NCI-H2171 treated with DMSO at 0.1 percent for 48 hours (cell line): ENCODE results near the gene AUTS2.

ENCODE experiments used
- DNase-seq: peaks from one replicate; lab custom pipeline; 2025; lab: John Stamatoyannopoulos, UW

AUTS2 gene

DNA sequence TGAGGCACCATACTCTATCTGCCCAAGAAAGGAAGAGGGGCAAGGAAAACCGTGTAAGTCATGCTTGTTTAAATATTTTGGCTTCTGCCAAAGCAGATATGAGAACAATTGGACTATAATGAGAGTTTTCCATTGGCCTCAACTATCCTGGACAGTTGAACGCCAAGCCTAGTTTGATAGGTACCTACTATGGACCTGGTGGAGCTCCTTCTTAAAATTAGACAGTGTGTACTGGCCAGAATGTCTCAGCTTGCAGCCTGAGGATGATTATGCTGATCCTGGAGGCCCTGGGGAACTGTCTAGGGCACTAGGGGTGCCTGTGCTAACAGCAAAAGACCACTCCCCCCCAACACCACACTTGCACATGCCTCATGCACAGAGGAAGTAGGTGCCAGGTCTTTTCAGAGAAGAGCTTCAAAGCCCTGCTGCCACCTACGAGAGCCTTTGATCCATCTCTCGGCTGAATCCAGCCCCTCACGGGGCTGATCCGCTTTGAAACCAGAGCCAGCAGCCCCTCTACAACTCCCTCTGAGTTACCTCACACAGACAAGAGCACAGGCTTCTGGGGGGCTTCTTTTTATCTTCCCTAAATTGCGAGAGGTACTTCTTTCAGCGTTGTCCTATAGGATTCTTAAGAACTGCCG lies 1059.8 kb downstream of the AUTS2 start:
- no peak for DNase-seq

DNA sequence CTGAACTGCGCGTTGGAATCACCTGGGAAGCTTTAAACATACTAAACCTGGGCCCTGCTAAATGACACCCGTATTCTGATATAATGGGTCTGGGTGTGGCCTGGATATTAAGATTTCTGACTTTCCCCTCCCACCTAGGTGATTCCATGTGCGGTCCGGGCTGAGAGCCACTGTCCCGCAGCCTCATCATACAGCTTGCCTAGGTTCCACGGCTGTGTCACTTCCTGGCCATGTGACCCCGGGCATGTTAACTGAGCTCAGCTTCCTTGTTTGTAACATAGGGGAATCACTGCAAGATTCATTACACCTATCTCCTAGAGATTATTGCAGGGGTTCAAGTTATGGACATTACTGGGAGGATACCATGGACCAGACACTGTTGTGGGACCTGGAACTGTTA lies 1061.0 kb downstream of the AUTS2 start:
- no peak for DNase-seq

GRCh38 chr7:70660154-70660818 lies 1062.0 kb downstream of the AUTS2 start:
- no peak for DNase-seq

DNA sequence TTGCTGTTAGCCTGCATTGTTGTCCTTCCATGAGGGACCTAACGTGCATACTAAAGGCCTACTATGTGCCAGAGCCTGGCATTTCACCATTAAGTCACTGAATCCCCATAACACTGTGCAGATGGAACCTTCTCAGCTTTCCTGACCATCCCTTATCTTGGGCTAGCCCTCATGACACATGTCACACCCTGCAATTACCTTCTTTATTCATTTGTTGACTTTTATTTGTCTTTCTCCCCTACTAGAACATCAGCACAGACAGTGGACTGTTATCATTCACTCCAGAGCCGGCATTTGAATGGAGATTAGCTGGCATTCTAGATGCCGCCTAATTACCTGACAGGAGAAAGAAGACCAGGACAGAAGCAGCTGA lies 1062.5 kb downstream of the AUTS2 start:
- no peak for DNase-seq

- DNase-seq = no peak
These were observed 1065.4 kb downstream of the AUTS2 start for GRCh38 chr7:70663680-70664079.

DNA sequence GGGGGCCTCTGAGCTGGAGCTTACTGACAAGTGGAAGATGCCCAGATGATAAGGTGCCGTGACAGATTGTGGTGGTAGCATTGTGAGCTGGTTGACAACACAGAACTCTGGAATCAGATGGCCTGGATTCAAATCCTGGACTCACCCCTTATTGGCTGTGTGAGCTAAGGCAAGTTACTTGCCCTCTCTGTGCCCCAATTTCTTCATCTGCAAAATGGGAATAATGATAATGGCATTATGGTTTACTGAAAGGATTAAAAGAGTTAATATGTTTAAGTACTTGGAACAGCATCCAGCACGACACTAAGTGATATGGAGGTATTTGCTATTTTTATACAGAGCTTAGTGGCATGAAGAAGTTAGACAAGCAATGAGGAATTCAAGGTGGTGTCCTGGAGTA lies 1067.7 kb downstream of the AUTS2 start:
- DNase-seq = no peak

DNA sequence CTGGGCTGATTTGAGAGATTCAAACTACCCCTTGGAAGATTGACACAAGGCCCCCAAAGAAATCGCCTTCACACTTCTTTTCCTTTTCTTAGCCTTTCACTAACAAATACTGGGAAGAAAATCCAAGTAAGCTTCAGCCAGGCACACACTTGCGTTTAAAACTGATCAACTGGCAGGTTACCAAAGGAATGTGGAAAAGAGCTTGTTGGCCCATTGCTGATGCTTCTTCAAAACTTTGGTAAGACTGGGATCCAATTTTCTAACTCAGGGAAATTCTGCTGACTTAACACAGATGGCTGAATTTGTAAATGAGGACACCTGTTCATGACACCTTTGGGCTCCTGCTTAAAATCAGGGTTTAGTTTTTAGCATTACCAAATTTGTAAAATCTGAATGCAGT lies 1069.1 kb downstream of the AUTS2 start:
- DNase-seq = no peak

GRCh38 chr7:70668606-70669358 lies 1070.5 kb downstream of the AUTS2 start:
- no peak for DNase-seq

DNA sequence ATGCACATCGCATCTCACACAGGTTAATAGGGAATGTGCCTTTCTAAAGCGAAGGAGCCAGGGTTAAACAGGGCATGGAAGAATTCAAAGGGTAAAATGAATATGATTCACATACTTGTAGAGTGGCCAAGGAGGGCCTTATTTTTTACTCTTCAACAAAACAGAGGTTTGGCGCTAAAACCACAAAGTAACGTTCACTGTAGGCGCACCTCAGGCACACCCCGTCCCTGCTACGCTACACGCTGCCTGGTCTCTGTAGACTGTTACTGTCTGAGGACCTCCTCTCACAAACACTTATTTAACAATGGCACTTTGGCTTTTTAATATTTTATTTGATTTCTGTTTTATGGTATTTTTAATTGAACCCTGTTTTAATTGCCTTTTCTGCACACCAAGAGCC lies 1071.6 kb downstream of the AUTS2 start:
- no peak for DNase-seq

DNA sequence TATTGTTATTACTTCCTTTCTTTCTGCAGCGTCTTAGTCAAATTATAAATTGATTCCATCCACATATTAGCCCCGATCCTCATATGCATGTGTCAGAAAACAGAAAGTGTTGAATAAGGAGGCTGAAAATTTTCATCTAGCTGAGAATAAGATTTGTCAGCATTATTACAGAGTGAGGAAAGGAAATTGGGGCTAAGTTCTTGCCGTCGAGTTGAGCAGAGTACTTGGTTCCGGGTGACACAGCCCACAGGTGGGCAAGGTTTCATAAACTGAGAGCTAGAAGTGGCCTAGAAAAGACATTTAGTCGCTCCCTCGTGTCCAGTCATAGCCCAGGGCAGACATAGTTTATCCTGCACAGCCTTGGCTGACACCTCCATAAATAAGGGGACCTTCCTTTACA lies 1072.0 kb downstream of the AUTS2 start:
- DNase-seq = no peak

- DNase-seq = peak; percentile 90
These were observed 1075.7 kb downstream of the AUTS2 start for GRCh38 chr7:70673778-70674570.

- no peak for DNase-seq
These were observed 1076.3 kb downstream of the AUTS2 start for GRCh38 chr7:70674571-70675010.

DNA sequence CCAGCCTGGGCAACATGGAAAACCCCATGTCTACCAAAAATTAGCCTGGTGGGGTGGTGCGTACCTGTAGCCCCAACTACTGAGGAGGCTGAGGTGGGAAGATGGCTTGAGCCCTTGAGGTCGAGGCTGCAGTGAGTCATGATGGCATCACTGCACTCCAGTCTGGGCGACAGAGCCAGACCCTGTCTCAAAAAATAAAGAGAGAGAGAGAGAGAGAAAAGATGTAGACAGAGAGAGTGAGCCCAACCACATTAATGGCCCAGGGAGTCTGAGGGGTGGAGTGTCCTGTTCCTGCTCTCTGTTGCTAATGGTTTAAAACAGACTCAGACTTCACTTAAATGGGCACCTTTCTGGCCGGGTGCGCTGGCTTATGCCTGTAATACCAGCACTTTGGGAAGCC lies 1078.0 kb downstream of the AUTS2 start:
- DNase-seq = no peak

DNA sequence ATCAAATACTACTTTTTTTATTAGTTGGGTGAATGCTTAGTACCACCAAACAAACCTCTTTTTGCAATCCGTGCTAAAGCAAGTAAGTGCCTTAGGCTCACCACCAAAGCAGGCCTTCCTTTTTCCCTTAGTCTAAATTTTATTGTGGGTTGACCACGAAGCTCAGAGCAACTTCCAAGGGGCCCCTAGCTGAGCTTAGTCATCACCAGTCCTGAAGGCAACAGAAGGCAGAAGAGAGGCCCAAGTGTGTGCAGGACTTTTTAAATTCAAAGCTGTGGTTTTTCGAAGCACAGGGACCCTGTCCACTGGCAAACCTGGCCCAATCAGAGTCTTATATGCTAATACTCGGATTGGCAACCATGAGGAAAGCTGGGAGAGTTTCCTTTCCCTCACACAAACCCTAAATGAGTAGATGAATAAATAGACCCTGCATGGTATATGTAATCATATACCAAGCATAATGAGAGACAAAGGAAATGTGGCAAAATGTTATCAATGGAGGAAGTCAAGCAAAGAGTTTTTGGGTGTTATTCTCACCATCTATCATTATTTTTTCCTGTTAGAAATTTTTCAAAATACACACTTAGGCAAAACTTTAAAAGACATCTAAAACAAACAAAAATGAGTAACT lies 1080.5 kb downstream of the AUTS2 start:
- DNase-seq = no peak

GRCh38 chr7:70679661-70680060 lies 1081.4 kb downstream of the AUTS2 start:
- no peak for DNase-seq

DNA sequence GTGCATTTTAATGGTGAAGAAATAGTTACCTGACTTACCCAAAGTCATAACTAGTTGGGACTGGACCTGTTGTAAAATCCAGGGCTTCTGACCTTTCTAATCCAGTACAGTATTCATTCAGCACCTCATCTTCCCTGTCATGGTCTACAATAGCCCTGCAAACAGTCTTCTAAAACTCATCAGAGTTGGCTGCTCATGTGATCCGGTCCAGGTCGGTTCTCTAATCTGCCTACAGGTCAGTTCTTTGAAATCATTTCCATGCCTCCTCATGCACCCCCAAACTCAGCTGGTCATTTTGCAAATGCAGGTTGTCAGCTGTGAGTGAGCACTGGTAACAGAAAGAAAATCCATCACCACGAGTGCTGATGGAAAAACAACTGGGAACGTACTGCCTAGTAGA lies 1082.0 kb downstream of the AUTS2 start:
- no peak for DNase-seq

DNA sequence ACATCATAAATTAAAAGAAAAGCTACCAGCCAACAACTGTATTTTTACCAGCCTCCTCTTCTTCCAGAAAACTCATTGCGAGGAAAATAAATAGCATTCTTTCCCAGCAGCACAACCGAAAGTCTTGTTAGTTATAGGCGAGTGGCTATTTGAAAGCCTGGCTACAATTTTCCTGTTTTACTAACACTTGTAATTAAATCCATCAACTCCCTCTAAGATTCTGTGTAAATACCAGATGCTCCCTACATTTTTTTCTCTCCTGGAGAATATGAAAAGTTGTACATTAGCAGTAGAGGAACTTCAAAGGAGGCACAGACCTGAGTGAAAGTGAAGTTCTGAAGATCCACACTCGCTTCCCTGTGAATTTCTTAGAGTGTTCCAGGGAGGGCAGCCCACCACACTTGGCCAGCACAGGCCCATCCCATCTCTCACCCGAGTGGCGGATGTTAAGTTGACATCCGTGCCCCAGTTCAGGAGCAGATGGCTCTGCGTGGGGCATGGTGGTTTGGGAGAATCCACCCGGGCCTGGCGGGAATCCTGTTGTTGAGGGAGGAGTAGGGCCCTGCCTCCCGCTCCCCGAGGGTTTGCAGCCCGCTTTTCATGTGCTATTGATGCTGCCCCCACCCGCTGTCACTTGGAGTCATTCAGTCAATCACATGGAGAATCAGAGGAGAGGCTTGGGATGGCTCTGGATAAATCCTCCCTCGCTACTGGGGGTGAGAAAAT lies 1082.6 kb downstream of the AUTS2 start:
- DNase-seq = peak; percentile 83

DNA sequence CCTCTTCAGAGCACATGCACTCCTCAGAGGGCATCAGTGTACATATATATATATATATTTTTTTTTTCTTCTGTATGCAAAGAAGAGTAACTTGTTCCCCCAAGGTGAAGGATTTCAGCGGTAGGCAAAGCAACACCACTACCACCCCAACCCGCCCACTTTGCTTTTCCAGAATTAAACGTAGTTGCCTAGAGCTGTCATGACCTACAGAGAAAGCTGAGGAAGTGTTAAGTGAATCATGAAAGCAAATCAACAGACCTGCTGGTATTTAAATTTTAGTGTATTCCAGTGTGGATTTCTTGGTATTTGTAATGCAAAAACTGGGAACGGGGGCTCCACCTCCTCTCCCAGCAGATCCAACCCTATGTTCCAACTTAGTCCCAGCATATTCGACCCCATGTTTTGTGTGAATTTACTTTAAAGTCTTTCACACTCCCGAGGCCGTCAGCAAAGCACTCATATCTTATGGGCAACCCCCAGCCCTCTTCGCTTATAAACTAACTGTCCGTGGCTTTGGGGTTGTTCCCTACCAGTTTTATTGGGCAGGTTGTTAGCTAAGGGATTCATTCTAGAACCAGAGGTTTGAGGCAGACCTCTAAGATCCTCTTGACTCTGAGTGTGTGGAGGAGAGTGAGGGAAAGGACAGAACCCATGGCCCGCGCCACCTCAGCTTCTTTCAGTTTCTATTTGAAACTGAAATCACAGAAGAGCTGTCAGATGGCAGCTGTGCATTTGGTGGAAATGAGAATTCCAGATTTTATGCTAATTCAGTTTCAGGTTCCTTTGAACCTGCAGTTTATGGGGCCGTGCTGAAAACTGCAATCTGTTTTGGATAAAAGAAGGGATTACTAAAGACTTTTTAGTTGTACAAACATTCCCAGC lies 1083.4 kb downstream of the AUTS2 start:
- DNase-seq = peak; percentile 26

DNA sequence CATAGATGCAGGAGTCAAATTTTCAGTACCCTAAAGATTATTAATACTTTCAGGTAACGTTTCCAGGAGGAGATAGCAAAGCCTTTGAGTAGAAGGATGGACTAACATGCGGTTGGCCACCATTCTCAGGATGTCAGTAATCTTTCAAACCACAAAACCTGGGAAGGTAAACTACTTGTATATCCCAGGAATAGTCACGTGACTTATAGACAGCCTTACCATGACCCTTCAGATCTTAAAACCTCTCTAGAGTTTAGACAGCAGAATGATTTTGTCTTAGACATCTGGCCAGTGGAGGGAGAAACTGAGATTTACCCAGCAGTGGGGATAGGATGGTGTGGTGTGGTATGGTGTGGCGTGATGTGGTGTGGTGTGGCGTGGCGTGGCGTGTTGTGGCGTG lies 1085.9 kb downstream of the AUTS2 start:
- no peak for DNase-seq

GRCh38 chr7:70693321-70693685 lies 1095.0 kb downstream of the AUTS2 start:
- no peak for DNase-seq
